ENCODE measurements around the gene PARN.
A peak's percentile ranks its signal among the peaks of the same experiment; 100 is the strongest.

PARN gene

DNA sequence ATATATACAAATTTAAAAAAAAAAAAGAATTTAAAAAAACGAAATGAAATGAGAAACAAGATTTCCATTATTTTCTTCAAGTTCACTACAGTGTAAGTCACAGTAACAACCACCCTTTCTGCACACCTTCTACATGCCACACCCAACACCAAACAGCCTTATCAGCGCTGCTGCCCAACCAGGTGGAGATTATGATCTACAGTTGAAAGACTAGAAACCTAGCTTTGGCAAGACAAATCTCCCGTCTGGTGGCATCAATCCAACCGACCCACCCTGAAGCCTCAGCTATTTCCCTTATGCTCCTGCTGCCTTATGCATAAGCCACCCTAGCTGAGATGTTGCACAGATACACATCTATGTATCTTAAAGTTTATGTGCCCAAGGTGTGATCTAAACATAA is 60.8 kb downstream of the PARN start:
- CTCF ChIA-PET, result no interaction called here

GRCh38 chr16:14566599-14566998 is 63.5 kb downstream of the PARN start:
- H3K9me3 ChIP-seq (ENCODE audit: control insufficient read depth, insufficient read depth, low read depth, low read length), result no peaks in the 10 kb centered on the region
- no peak overlapping the region for H3K27ac ChIP-seq (ENCODE audit: extremely low read depth, low read depth, low read length)
- TF ChIP-seq, protein P1, sequence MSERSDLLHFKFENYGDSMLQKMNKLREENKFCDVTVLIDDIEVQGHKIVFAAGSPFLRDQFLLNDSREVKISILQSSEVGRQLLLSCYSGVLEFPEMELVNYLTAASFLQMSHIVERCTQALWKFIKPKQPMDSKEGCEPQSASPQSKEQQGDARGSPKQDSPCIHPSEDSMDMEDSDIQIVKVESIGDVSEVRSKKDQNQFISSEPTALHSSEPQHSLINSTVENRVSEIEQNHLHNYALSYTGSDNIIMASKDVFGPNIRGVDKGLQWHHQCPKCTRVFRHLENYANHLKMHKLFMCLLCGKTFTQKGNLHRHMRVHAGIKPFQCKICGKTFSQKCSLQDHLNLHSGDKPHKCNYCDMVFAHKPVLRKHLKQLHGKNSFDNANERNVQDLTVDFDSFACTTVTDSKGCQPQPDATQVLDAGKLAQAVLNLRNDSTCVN (tag by site-specific recombination; optimal IDR thresholded peaks at IDR 0.05), result no peak
- TF ChIP-seq BCL11A (tag by site-specific recombination; IDR thresholded peaks at IDR 0.05; ENCODE audit: low read depth) (no peak), ZFP37 (tag by site-specific recombination; IDR thresholded peaks at IDR 0.05) (no peak), OSR2 (tag by site-specific recombination; IDR thresholded peaks at IDR 0.05) (peak; percentile 11; the same call in 1 of the 2 replicates), PRDM6 (tag by site-specific recombination; IDR thresholded peaks at IDR 0.05) (peak; percentile 77), ZNF214 (tag by site-specific recombination; IDR thresholded peaks at IDR 0.05; ENCODE audit: borderline replicate concordance) (no peak), CTCF (tag by site-specific recombination; IDR thresholded peaks at IDR 0.05) (no peak), HOXA7 (CRISPR knock-in tag; IDR thresholded peaks at IDR 0.05; ENCODE audit: borderline replicate concordance) (no peak), ZNF624 (tag by site-specific recombination; IDR thresholded peaks at IDR 0.05) (no peak)
- TF ChIP-seq, protein P2, sequence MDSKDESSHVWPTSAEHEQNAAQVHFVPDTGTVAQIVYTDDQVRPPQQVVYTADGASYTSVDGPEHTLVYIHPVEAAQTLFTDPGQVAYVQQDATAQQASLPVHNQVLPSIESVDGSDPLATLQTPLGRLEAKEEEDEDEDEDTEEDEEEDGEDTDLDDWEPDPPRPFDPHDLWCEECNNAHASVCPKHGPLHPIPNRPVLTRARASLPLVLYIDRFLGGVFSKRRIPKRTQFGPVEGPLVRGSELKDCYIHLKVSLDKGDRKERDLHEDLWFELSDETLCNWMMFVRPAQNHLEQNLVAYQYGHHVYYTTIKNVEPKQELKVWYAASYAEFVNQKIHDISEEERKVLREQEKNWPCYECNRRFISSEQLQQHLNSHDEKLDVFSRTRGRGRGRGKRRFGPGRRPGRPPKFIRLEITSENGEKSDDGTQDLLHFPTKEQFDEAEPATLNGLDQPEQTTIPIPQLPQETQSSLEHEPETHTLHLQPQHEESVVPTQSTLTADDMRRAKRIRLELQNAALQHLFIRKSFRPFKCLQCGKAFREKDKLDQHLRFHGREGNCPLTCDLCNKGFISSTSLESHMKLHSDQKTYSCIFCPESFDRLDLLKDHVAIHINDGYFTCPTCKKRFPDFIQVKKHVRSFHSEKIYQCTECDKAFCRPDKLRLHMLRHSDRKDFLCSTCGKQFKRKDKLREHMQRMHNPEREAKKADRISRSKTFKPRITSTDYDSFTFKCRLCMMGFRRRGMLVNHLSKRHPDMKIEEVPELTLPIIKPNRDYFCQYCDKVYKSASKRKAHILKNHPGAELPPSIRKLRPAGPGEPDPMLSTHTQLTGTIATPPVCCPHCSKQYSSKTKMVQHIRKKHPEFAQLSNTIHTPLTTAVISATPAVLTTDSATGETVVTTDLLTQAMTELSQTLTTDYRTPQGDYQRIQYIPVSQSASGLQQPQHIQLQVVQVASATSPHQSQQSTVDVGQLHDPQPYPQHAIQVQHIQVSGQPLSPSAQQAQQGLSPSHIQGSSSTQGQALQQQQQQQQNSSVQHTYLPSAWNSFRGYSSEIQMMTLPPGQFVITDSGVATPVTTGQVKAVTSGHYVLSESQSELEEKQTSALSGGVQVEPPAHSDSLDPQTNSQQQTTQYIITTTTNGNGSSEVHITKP (tag by site-specific recombination; IDR thresholded peaks at IDR 0.05), result 0 out of 2 replicates have a peak, but pooled peaks have one; percentile 20
- peaks cover 39% of the 10 kb centered on the region for H3K4me1 ChIP-seq (ENCODE audit: control insufficient read depth, insufficient read depth, low read length)
- peaks cover under 1 to 4% of the 10 kb centered on the region in 2 experiments; a peak in 2 of 3 replicates for H3K36me3 ChIP-seq (ENCODE audit: control insufficient read depth in 2 of 2, insufficient read depth in 1 of 2, low read length in 2 of 2)
- ChIA-PET POLR2A (no interaction called here), CTCF (interaction anchor here (0.6 kb wide), 1 partner anchor 440 kb away, joined by 3 read pairs; no protein-coding TSS in a partner anchor)
- no peak overlapping the region for H3K4me3 ChIP-seq (ENCODE audit: low read depth, low read length)

More for the DNA sequence above, 60.8 kb downstream of the PARN start:
- Histone ChIP-seq H3K27ac (ENCODE audit: extremely low read depth, low read depth, low read length) (no peak overlapping the region), H3K9me3 (ENCODE audit: control insufficient read depth, insufficient read depth, low read depth, low read length) (no peaks in the 10 kb centered on the region), H3K4me1 (ENCODE audit: control insufficient read depth, insufficient read depth, low read length) (peaks cover 28% of the 10 kb centered on the region), H3K36me3 (ENCODE audit: control insufficient read depth in 2 of 2, insufficient read depth in 1 of 2, low read length in 2 of 2) (peaks cover 4% of the 10 kb centered on the region in 2 experiments; a peak in 2 of 3 replicates), H3K4me3 (ENCODE audit: low read depth, low read length) (no peak overlapping the region)
- POLR2A ChIA-PET, result no interaction called here
- TF ChIP-seq KLF1 (tag by site-specific recombination; IDR thresholded peaks at IDR 0.05) (peak; percentile 67), ZNF830 (tag by site-specific recombination; IDR thresholded peaks at IDR 0.05; ENCODE audit: low read depth) (no peak)

DNA sequence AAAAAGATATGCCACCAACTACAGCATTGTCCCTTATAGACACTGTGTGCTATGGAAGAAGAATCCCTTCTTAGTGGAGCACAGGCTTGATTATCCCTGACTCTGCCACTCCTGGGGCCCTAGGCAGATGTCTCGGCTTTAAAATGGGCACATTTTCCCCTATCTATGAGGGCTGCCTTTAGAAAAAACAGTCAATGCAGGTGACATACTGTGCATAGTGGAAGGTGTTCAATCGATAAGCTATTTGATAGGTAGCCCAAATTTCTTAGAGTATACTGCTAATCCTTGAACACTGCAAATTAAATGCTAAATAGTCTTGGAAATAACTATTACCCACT is 64.4 kb downstream of the PARN start:
- Histone ChIP-seq H3K9me3 (ENCODE audit: control insufficient read depth, insufficient read depth, low read depth, low read length) (no peaks in the 10 kb centered on the region), H3K4me1 (ENCODE audit: control insufficient read depth, insufficient read depth, low read length) (peaks cover 39% of the 10 kb centered on the region), H3K36me3 (ENCODE audit: control insufficient read depth in 2 of 2, insufficient read depth in 1 of 2, low read length in 2 of 2) (peaks cover 1 to 6% of the 10 kb centered on the region in 2 experiments; a peak in 2 of 3 replicates), H3K27ac (ENCODE audit: extremely low read depth, low read depth, low read length) (peak overlapping the region; percentile 52), H3K4me3 (ENCODE audit: low read depth, low read length) (no peak overlapping the region)
- ChIA-PET CTCF (no interaction called here), POLR2A (interaction anchor here (1.1 kb wide), 1 partner anchor 65 kb away, joined by 3 read pairs; the partner anchor contains the start of gene PARN)
- TF ChIP-seq ZSCAN18 (tag by site-specific recombination; IDR thresholded peaks at IDR 0.05) (no peak), ZSCAN30 (tag by site-specific recombination; IDR thresholded peaks at IDR 0.05) (0 out of 2 replicates have a peak, but pooled peaks have one; percentile 6), MZF1 (tag by site-specific recombination; IDR thresholded peaks at IDR 0.05; ENCODE audit: borderline replicate concordance) (peak; percentile 52; the same call in 1 of the 2 replicates), ZNF623 (tag by site-specific recombination; IDR thresholded peaks at IDR 0.05) (no peak), TRIM28 (IDR thresholded peaks at IDR 0.05; ENCODE audit: borderline replicate concordance, low read length) (0 out of 2 replicates have a peak, but pooled peaks have one; percentile 28), ZNF600 (tag by site-specific recombination; IDR thresholded peaks at IDR 0.05) (no peak), ZBTB48 (tag by site-specific recombination; IDR thresholded peaks at IDR 0.05) (peak; percentile 18; the same call in 1 of the 2 replicates)

Measured in HEK293 (cell line).